ENCODE data around the gene ATP2A3. TPM values are rescaled to one million over a fixed set of nuclear protein-coding genes. Genes with fewer than 3 reads are reported as not detected.
"Not testable (repeated sequence)": the region's sequence is repeated elsewhere in the genome, so short reads cannot be mapped to it uniquely, and the experiment has no call there.

ATP2A3 gene
- polyA plus RNA-seq, 3 donors: 6.9 to 46.5 (median 9.5) TPM

- H4K20me1 ChIP-seq (ENCODE audit: insufficient read depth, low read length): peaks cover 16% of the 10 kb centered on the region
- no peak overlapping the region for H3K27ac ChIP-seq (ENCODE audit: low read depth in 1 of 2, low read length in 2 of 2)
- H3K4me1 ChIP-seq (ENCODE audit: control insufficient read depth in 1 of 2, insufficient read depth in 2 of 2, low read length in 2 of 2): no peaks in the 10 kb centered on the region
Measured at GRCh38 chr17:3949418-3949817, 14.8 kb downstream of the ATP2A3 start.

DNA sequence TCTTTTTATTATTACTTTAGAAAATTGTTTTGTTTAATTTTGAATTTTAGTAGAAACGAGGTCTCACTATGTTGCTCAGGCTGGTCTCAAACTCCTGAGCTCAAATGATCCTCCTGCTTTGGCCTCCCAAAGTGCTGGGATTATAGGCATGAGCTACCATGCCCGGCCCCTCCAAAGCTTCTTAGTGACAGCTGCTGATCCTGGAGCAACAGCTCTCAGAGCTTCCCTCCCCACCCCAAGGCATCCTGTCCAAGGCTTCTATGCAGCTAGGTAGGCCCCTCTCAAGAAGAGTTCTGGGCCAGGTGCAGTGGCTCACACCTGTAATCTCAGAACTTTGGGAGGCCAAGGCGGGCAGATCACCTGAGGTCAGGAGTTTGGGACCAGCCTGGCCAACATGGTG lies 15.7 kb downstream of the ATP2A3 start:
- DNase-seq; H2AFZ ChIP-seq (ENCODE audit: insufficient read depth, low read depth, low read length, poor library complexity, severe bottlenecking); H3K4me1 ChIP-seq (ENCODE audit: control insufficient read depth in 1 of 2, insufficient read depth in 2 of 2, low read length in 2 of 2); H4K20me1 ChIP-seq (ENCODE audit: insufficient read depth, low read length); H3K4me3 ChIP-seq (replicated peaks in 1 of 3; ENCODE audit: low read depth in 2 of 3, low read length in 3 of 3); H3K4me2 ChIP-seq (replicated peaks; ENCODE audit: extremely low read depth, low read length, poor library complexity, severe bottlenecking); H3K4me3 Mint-ChIP-seq; H3K9ac ChIP-seq (ENCODE audit: insufficient read depth, low read length, poor library complexity, severe bottlenecking); H3K27ac ChIP-seq (ENCODE audit: low read depth in 1 of 2, low read length in 2 of 2); H3K9me3 Mint-ChIP-seq; H3K79me2 ChIP-seq (ENCODE audit: insufficient read depth, low read length); H3K27me3 Mint-ChIP-seq (ENCODE audit: low read depth in 3 of 3); H3K9me3 ChIP-seq (replicated peaks in 1 of 2; ENCODE audit: control insufficient read depth in 1 of 2, insufficient read depth in 1 of 2, low read length in 2 of 2); intact Hi-C loops (cut with micrococcal nuclease); H3K27me3 ChIP-seq (ENCODE audit: control insufficient read depth in 2 of 2, insufficient read depth in 2 of 2, low read length in 2 of 2); H3K4me1 Mint-ChIP-seq: not testable (repeated sequence)
- peaks cover 49 to 80% of the 10 kb centered on the region in 2 donors for H3K36me3 ChIP-seq (replicated peaks in 1 of 2; ENCODE audit: control insufficient read depth in 1 of 2, insufficient read depth in 2 of 2, low read length in 2 of 2)
- peak overlapping the region in 2 of 7 donors; percentile 15 to 68 for H3K27ac Mint-ChIP-seq
- peaks cover 49 to 86% of the 10 kb centered on the region in 2 donors for H3K36me3 Mint-ChIP-seq
- 100% methylated on average over 2 of the region's 3 CpGs for WGBS (ENCODE audit: insufficient coverage)

More at GRCh38 chr17:3949418-3949817, 14.8 kb downstream of the ATP2A3 start:
- no peak overlapping the region for H3K4me3 Mint-ChIP-seq
- peaks cover 42 to 83% of the 10 kb centered on the region in 2 donors for H3K36me3 Mint-ChIP-seq
- Histone ChIP-seq H3K9ac (ENCODE audit: insufficient read depth, low read length, poor library complexity, severe bottlenecking) (no peak overlapping the region), H3K36me3 (replicated peaks in 1 of 2; ENCODE audit: control insufficient read depth in 1 of 2, insufficient read depth in 2 of 2, low read length in 2 of 2) (peaks cover 46 to 77% of the 10 kb centered on the region in 2 donors), H3K27me3 (ENCODE audit: control insufficient read depth in 2 of 2, insufficient read depth in 2 of 2, low read length in 2 of 2) (no peaks in the 10 kb centered on the region), H3K79me2 (ENCODE audit: insufficient read depth, low read length) (peaks cover 11% of the 10 kb centered on the region), H3K4me2 (replicated peaks; ENCODE audit: extremely low read depth, low read length, poor library complexity, severe bottlenecking) (no peak overlapping the region), H3K4me3 (replicated peaks in 1 of 3; ENCODE audit: low read depth in 2 of 3, low read length in 3 of 3) (no peak overlapping the region), H3K9me3 (replicated peaks in 1 of 2; ENCODE audit: control insufficient read depth in 1 of 2, insufficient read depth in 1 of 2, low read length in 2 of 2) (no peaks in the 10 kb centered on the region), H2AFZ (ENCODE audit: insufficient read depth, low read depth, low read length, poor library complexity, severe bottlenecking) (no peak overlapping the region)
- no peak for DNase-seq
- peak overlapping the region in 3 of 7 donors; percentile 10 to 31 (median 15) for H3K27ac Mint-ChIP-seq
- no peaks in the 10 kb centered on the region for H3K4me1 Mint-ChIP-seq
- WGBS (ENCODE audit: insufficient coverage): 100% methylated on average over 2 of the region's 3 CpGs
- TF ChIP-seq, protein P1, sequence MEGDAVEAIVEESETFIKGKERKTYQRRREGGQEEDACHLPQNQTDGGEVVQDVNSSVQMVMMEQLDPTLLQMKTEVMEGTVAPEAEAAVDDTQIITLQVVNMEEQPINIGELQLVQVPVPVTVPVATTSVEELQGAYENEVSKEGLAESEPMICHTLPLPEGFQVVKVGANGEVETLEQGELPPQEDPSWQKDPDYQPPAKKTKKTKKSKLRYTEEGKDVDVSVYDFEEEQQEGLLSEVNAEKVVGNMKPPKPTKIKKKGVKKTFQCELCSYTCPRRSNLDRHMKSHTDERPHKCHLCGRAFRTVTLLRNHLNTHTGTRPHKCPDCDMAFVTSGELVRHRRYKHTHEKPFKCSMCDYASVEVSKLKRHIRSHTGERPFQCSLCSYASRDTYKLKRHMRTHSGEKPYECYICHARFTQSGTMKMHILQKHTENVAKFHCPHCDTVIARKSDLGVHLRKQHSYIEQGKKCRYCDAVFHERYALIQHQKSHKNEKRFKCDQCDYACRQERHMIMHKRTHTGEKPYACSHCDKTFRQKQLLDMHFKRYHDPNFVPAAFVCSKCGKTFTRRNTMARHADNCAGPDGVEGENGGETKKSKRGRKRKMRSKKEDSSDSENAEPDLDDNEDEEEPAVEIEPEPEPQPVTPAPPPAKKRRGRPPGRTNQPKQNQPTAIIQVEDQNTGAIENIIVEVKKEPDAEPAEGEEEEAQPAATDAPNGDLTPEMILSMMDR (IDR thresholded peaks at IDR 0.05): no peak
- H3K9me3 Mint-ChIP-seq: peaks cover 0 to 2% (median 0%) of the 10 kb centered on the region in 7 donors
- H3K27me3 Mint-ChIP-seq (ENCODE audit: low read depth in 3 of 3): no peaks in the 10 kb centered on the region
- intact Hi-C loops (cut with micrococcal nuclease): no loop called here

Measured in CD14-positive monocyte (primary cell).